Endothelial cell of umbilical vein (primary cell): Measurements from ENCODE around the gene TMEM108. TPM values are rescaled to one million over a fixed set of nuclear protein-coding genes. Genes with fewer than 3 reads are reported as not detected.

Experiments
- BruUV-seq: library from RNA; stranded (reverse); fragments of 400-500 nt; replicated peaks from 2 replicates; lab custom pipeline; 2021; lab: Mats Ljungman, UMichigan
- CTCF ChIA-PET: fragments of 300-600, 350-600 bp; sonication (Branson Sonifier 250); formaldehyde crosslinking; loops from one replicate; lab custom pipeline; 2021; ENCODE audit warnings: antibody characterized with exemption, inconsistent platforms; lab: Charles Lee
- POLR2A ChIA-PET: fragments of 300-600, 350-600 bp; sonication (Branson Sonifier 250); formaldehyde crosslinking; loops from one replicate; lab custom pipeline; 2021; ENCODE audit warnings: antibody characterized with exemption, inconsistent platforms; lab: Charles Lee
- DNase-seq: peaks from one replicate; pipeline ENCODE4 v3.0.0-alpha.2; 2011; ENCODE audit warnings: low read depth, low spot score
- FAIRE-seq: peaks from 2 replicates; lab custom pipeline; 2011; peaks lifted over from hg19 to GRCh38; lab: Jason Lieb, UNC
- H2AFZ ChIP-seq: 2 replicates; pipeline ENCODE4 v1.6.0; 2012; ENCODE audit warnings: low read depth, low read length, control low read depth, inconsistent platforms
- H3K27ac ChIP-seq: 2 replicates; pipeline ENCODE4 v1.5.1; 2011; ENCODE audit warnings: low read depth, mild to moderate bottlenecking, control low read depth, low read length, moderate library complexity; ENCODE audit not compliant: insufficient read depth
- H3K27me3 ChIP-seq, 2 experiments: 2 replicates each; pipeline versions ENCODE4 v1.6.0 to v1.6.1; 2011; ENCODE audit warnings: low read length in 2 of 2, mixed read lengths in 1 of 2; ENCODE audit not compliant: control insufficient read depth in 2 of 2, insufficient read depth in 2 of 2
- H3K36me3 ChIP-seq, 2 experiments: 2 replicates in 1 of 2; 3 replicates in 1 of 2; pipeline ENCODE4 v1.5.1; 2011; ENCODE audit warnings: low read length in 2 of 2, mild to moderate bottlenecking in 1 of 2, moderate library complexity in 1 of 2; ENCODE audit not compliant: control insufficient read depth in 2 of 2, insufficient read depth in 2 of 2; ENCODE audit errors: extremely low read depth in 1 of 2
- H3K4me1 ChIP-seq: 3 replicates; pipeline ENCODE4 v1.5.1; 2011; ENCODE audit warnings: mild to moderate bottlenecking, low read length; ENCODE audit not compliant: control insufficient read depth, insufficient read depth; ENCODE audit errors: extremely low read depth
- H3K4me2 ChIP-seq: 2 replicates; pipeline ENCODE4 v1.6.1; 2011; ENCODE audit warnings: low read length, control low read depth, mixed read lengths; ENCODE audit not compliant: insufficient read depth
- H3K4me3 ChIP-seq, 3 experiments: fragments of 200-600 bp in 1 of 3; sonication (generic), shearing (Covaris generic) in 1 of 3; replicated peaks in 1 of 3; 2 replicates each; pipeline ENCODE4 v1.5.1; 2011 to 2016; ENCODE audit warnings: control low read depth in 3 of 3, low read length in 3 of 3, mild to moderate bottlenecking in 2 of 3, inconsistent platforms in 1 of 3, low read depth in 1 of 3, moderate library complexity in 1 of 3; ENCODE audit not compliant: insufficient read depth in 1 of 3
- H3K79me2 ChIP-seq: 2 replicates; pipeline ENCODE4 v1.6.0; 2012; ENCODE audit warnings: low read length, inconsistent platforms; ENCODE audit not compliant: control insufficient read depth, insufficient read depth
- H3K9ac ChIP-seq: replicated peaks from 2 replicates; pipeline ENCODE3; 2011; ENCODE audit warnings: low read length, control low read depth; ENCODE audit not compliant: insufficient read depth; ENCODE audit errors: extremely low read depth
- H3K9me1 ChIP-seq: replicated peaks from 3 replicates; pipeline ENCODE4 v1.6.0; 2011; ENCODE audit warnings: mild to moderate bottlenecking, low read length; ENCODE audit not compliant: control insufficient read depth, insufficient read depth; ENCODE audit errors: extremely low read depth
- H3K9me3 ChIP-seq: replicated peaks from 2 replicates; pipeline ENCODE4 v1.5.1; 2012; ENCODE audit warnings: low read length, inconsistent platforms; ENCODE audit not compliant: control insufficient read depth, insufficient read depth
- H4K20me1 ChIP-seq: replicated peaks from 2 replicates; pipeline ENCODE3; 2011; ENCODE audit warnings: mild to moderate bottlenecking, low read length; ENCODE audit not compliant: control insufficient read depth, insufficient read depth; ENCODE audit errors: extremely low read depth
- CTCF ChIP-seq, 2 donors: IDR thresholded peaks; 1 replicate in 1 of 2; 2 replicates in 1 of 2; pipeline ENCODE4 v1.5.1; 2011; ENCODE audit warnings: low read length in 2 of 2, mild to moderate bottlenecking in 2 of 2, moderate library complexity in 2 of 2, control low read depth in 1 of 2, inconsistent platforms in 1 of 2, low read depth in 1 of 2; ENCODE audit not compliant: insufficient read depth in 1 of 2; ENCODE audit errors: extremely low read depth in 1 of 2
- EZH2 ChIP-seq: IDR thresholded peaks from 2 replicates; pipeline ENCODE4 v1.6.1; 2012; ENCODE audit warnings: borderline replicate concordance, low read depth, mild to moderate bottlenecking, moderate library complexity, low read length, inconsistent platforms; ENCODE audit not compliant: severe bottlenecking
- FOS ChIP-seq: IDR thresholded peaks from 2 replicates; pipeline ENCODE4 v1.6.1; 2011; ENCODE audit warnings: mild to moderate bottlenecking, low read length, moderate library complexity, borderline replicate concordance; ENCODE audit not compliant: insufficient read depth
- GATA2 ChIP-seq: IDR thresholded peaks from 2 replicates; pipeline ENCODE4 v1.7.0; 2011; ENCODE audit warnings: low read depth, mild to moderate bottlenecking, moderate library complexity, mixed read lengths, low read length; ENCODE audit not compliant: insufficient read length, insufficient read depth
- JUN ChIP-seq: IDR thresholded peaks from 2 replicates; pipeline ENCODE4 v1.6.1; 2011; ENCODE audit warnings: borderline replicate concordance, low read depth; ENCODE audit not compliant: insufficient read length, insufficient read depth
- MAX ChIP-seq: IDR thresholded peaks from 2 replicates; pipeline ENCODE4 v1.6.1; 2011; ENCODE audit not compliant: insufficient read depth, insufficient read length
- MYC ChIP-seq: IDR thresholded peaks from one replicate; pipeline ENCODE4 v1.6.1; 2011; ENCODE audit warnings: mild to moderate bottlenecking, low read depth, low read length
- POLR2A ChIP-seq: IDR thresholded peaks from 2 replicates; pipeline ENCODE4 v1.6.1; 2012; ENCODE audit warnings: low read depth, mild to moderate bottlenecking, control low read depth, low read length
- POLR2AphosphoS5 ChIP-seq: IDR thresholded peaks from 2 replicates; pipeline ENCODE4 v1.6.1; 2012; ENCODE audit warnings: low read depth, mild to moderate bottlenecking, control low read depth, low read length, moderate library complexity; ENCODE audit not compliant: insufficient read depth
- dilution Hi-C: fragments of 300-500 bp; cut with MboI; formaldehyde crosslinking; loops from one replicate; pipeline ENCODE4 v1.15.0; 2019; ENCODE audit warnings: low sequenced_read_pairs; ENCODE audit not compliant: extremely low pct_ligation_motif_present
- intact Hi-C: fragments of 100-400 bp; cut with micrococcal nuclease; formaldehyde crosslinking; loops from one replicate; pipeline ENCODE4 v1.10.0; 2022
- polyA plus RNA-seq, 4 experiments: library from polyadenylated mRNA; depleted of rRNA in 3 of 4; stranded (reverse) in 3 of 4; unstranded in 1 of 4; fragments of >200 nt; gene quantifications; 2 replicates each; pipeline versions ENCODE4 v1.2.1 to v1.2.3, GENCODE V29; 2011 to 2012; ENCODE audit warnings: missing spikeins in 1 of 4
- total RNA-seq: library from RNA; stranded (reverse); gene quantifications from 2 replicates; pipeline ENCODE4 v1.2.3, GENCODE V29; 2021

Gene TMEM108
- total and polyA plus RNA-seq, 2 donors (not counting 3 experiments of a cell fraction or from before 2014, with no cell fraction given) = 0.40 to 1.1 TPM

- H2AFZ ChIP-seq = no peak overlapping the region
- H3K27me3 ChIP-seq = no peaks in the 10 kb centered on the region
- H3K9me1 ChIP-seq = no peaks in the 10 kb centered on the region
- H3K9ac ChIP-seq = no peak overlapping the region
- dilution Hi-C loops = no loop called here
- no peaks in the 10 kb centered on the region for H4K20me1 ChIP-seq
- ChIA-PET CTCF (interaction anchor here (1.5 to 1.9 kb wide), 2 partner anchors 17 to 131 kb away, joined by 3 to 5 read pairs; no protein-coding TSS in a partner anchor), POLR2A (no interaction called here)
- TF ChIP-seq FOS (no peak), POLR2AphosphoS5 (no peak), GATA2 (no peak), MYC (no peak), POLR2A (no peak), EZH2 (no peak), CTCF (IDR thresholded peaks at IDR 0.05; ENCODE audit: extremely low read depth in 1 of 2, insufficient read depth in 1 of 2, low read depth in 1 of 2, low read length in 2 of 2) (no peak), MAX (no peak), JUN (no peak)
- DNase-seq (peak; percentile 37), FAIRE-seq (peak; percentile 69)
- no TSS peak for BruUV-seq
- H3K36me3 ChIP-seq = no peaks in the 10 kb centered on the region
- H3K9me3 ChIP-seq = no peaks in the 10 kb centered on the region
- no peaks in the 10 kb centered on the region for H3K79me2 ChIP-seq
- H3K4me1 ChIP-seq = no peaks in the 10 kb centered on the region
- H3K27ac ChIP-seq = no peak overlapping the region
- intact Hi-C loops = loop anchor here (5.0 kb wide), 1 partner anchor 210 kb away; no protein-coding TSS in a partner anchor
- H3K4me2 ChIP-seq = no peak overlapping the region
- no peak overlapping the region for H3K4me3 ChIP-seq
Measured at GRCh38 chr3:133171831-133172230, 133.6 kb downstream of the TMEM108 start.
